PC-9 (cell line): ENCODE measurements around the gene SLC35G6.

ENCODE experiments used
- EZH2 ChIP-seq: fragments of 200-600 bp; sonication (generic); IDR thresholded peaks from 2 replicates; pipeline ENCODE4 v1.8.0; 2017; ENCODE audit warnings: antibody characterized with exemption, low read depth
- TF ChIP-seq, protein P1 (sequence below): fragments of 200-600 bp; sonication (generic); conservative IDR thresholded peaks from 2 replicates; pipeline ENCODE4 v1.6.1; 2017; ENCODE audit warnings: mixed run types, antibody characterized with exemption, mild to moderate bottlenecking, moderate library complexity

DNA sequence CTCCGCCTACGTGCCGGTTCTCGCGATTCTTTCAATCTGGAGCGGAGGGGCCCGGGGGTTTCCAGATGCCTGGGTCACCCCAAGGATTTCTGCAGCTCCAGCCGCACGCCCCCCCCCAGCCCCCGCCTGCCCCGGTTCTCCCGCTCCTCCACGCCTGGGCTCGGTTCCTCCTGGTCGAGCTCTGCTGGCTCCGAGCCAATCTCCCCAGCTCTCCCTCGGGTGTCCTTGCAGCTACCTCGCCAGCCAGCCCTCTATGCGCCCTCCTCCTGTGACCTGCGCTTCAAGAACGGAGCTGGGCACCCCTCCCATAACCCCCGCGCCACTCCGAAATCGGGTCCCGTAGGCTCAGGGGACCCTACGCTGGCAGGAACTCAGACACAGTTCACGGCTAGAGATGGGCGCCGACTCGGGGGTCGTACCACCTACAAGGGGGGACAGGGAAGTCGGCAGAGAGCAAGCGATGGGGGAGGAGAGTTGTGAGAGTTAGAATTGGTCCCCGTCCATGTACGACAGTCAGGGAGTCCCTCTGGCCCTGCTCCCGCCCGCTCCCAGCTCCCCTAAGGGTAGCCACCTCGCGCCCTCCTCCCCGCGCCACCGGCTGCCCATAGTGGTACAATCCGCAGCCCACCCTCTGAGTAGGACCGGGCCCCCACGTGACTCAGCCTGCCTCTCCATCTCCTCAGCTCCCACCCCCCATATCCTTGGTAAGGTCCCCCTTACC, 41.0 kb upstream of the SLC35G6 start:
- TF ChIP-seq, protein P1, sequence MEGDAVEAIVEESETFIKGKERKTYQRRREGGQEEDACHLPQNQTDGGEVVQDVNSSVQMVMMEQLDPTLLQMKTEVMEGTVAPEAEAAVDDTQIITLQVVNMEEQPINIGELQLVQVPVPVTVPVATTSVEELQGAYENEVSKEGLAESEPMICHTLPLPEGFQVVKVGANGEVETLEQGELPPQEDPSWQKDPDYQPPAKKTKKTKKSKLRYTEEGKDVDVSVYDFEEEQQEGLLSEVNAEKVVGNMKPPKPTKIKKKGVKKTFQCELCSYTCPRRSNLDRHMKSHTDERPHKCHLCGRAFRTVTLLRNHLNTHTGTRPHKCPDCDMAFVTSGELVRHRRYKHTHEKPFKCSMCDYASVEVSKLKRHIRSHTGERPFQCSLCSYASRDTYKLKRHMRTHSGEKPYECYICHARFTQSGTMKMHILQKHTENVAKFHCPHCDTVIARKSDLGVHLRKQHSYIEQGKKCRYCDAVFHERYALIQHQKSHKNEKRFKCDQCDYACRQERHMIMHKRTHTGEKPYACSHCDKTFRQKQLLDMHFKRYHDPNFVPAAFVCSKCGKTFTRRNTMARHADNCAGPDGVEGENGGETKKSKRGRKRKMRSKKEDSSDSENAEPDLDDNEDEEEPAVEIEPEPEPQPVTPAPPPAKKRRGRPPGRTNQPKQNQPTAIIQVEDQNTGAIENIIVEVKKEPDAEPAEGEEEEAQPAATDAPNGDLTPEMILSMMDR: no peak
- TF ChIP-seq EZH2: no peak
